Measurements from ENCODE around the gene LDB2.

GRCh38 chr4:16676230-16676770 is 222.1 kb downstream of the LDB2 start:
- no peak for TF ChIP-seq ZBTB7A (IDR thresholded peaks at IDR 0.05; ENCODE audit: low read depth)
- TF ChIP-seq CREB1 (IDR thresholded peaks at IDR 0.05; ENCODE audit: low read depth): no peak
- TF ChIP-seq FOXM1 (IDR thresholded peaks at IDR 0.05; ENCODE audit: borderline replicate concordance, low read depth): no peak
- no peak for TF ChIP-seq RAD21 (IDR thresholded peaks at IDR 0.05; ENCODE audit: low read depth)
- TF ChIP-seq REST (IDR thresholded peaks at IDR 0.05; ENCODE audit: low read depth): no peak
- TF ChIP-seq YY1 (IDR thresholded peaks at IDR 0.05; ENCODE audit: low read depth): no peak
- TF ChIP-seq TEAD4 (IDR thresholded peaks at IDR 0.05): no peak
- TF ChIP-seq EGR1 (IDR thresholded peaks at IDR 0.05): no peak
